Gastroesophageal sphincter (tissue), 3 donors: ENCODE measurements around the gene TCP1.

Experiments
- CTCF ChIP-seq, 4 experiments: fragments of 200-600 bp in 2 of 4; fragments of 450-650 bp in 2 of 4; sonication (generic) in 1 of 4; IDR thresholded peaks; one replicate each; pipeline ENCODE4 v1.5.1; 2017 to 2019; ENCODE audit warnings: antibody characterized with exemption in 4 of 4, mild to moderate bottlenecking in 2 of 4, moderate library complexity in 2 of 4
- EP300 ChIP-seq: sonication (generic); formaldehyde crosslinking; IDR thresholded peaks from one replicate; pipeline ENCODE4 v1.6.1; 2017; ENCODE audit warnings: antibody characterized with exemption, mild to moderate bottlenecking

- no peak for TF ChIP-seq CTCF (IDR thresholded peaks at IDR 0.05)
- no peak for TF ChIP-seq EP300
These were observed 8.2 kb upstream of the TCP1 start for GRCh38 chr6:159797554-159797953.
